NOMO-1 treated with dmso at 0.1 percent for 144 hours (cell line): ENCODE data around the gene SS18.

Experiments
- DNase-seq: peaks from one replicate; lab custom pipeline; 2025; ENCODE audit not compliant: unreplicated experiment; lab: John Stamatoyannopoulos, UW

The SS18 gene

GRCh38 chr18:26003817-26004216 is 86.6 kb downstream of the SS18 start:
- DNase-seq = no peak

DNA sequence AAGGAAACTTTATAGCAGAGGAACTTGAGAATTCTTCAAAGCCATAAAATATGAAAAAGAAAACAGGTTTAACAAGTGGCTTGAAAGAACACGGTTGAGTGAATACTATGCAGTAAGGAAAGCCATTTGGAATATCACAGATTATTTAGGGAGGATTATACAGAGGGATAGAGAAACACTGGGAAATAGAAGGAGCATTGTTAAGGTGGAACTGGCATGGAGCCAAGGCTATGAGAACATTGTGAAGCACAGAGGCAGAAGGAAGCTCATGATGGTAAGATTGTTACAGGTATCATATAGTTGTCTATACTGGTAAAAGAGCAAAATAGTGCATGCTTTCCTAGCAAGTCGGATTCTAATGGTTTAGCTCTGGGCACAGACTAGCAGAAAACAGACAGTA is 87.1 kb downstream of the SS18 start:
- no peak for DNase-seq

DNA sequence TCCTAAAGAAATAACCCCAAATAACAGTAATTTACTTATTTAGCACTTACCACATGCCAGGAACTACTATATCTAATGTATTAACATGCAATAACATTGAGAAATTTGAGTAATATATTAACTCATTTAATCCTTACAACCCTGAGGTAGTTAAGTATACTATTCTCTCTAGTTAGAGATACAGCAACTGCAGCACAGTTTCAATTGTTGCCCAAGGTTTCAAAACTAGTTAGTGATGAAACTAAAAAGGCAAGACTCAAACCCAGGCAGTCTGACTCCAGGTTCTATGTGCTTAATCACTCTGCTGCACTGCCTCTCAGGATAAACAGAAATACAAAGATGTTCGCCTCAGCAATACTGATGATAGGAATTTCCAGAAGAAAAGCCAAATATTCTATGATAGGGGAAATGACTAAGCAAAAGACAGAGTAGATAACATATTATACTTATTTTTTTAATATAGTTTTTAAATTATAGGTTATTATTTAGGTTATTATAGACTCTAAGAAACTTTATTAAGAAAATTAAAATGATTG is 88.0 kb downstream of the SS18 start:
- DNase-seq = no peak

GRCh38 chr18:25998461-25998860 is 92.0 kb downstream of the SS18 start:
- no peak for DNase-seq

- DNase-seq = no peak
These were observed 97.8 kb downstream of the SS18 start for GRCh38 chr18:25992566-25992965.

GRCh38 chr18:25990473-25990872 is 99.9 kb downstream of the SS18 start:
- no peak for DNase-seq

GRCh38 chr18:25985707-25986394 is 104.6 kb downstream of the SS18 start:
- no peak for DNase-seq

DNA sequence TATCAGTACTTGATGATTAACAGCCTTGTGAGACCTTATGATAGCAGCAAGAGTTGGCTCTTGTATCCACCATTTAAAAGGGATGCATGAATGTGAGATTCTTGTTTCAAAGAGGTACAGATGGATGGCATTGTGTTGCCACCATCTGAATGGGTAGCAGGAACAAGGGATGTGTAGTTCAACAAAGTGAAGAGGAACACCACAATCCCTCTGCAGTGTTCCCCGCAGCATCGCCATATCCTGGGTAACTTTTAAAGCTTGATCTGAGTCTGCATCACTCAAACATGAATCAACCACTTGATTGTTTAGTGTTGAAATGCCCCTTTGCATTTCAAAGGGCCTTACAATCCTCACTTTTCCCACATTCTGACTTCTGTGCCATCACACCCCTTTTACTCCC is 106.7 kb downstream of the SS18 start:
- no peak for DNase-seq

DNA sequence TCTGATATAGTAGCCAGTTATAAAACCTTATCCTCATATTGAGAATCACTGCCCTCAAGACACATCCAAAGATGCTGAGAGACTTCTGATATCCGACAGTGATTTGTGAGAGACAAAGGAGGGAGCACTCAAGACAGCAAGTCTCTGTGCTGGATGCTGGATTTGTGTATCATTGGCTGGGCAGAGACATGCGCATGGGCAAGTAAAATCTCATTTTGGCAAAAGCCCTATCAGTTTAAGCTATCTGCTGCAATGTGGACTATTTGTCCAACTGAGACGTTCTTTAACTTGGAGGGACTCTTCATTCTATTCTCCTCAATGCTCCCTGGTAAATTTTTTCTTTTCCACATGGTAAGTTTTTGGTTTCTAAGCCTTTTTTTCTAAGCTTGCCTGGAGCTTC is 107.5 kb downstream of the SS18 start:
- DNase-seq = no peak

DNA sequence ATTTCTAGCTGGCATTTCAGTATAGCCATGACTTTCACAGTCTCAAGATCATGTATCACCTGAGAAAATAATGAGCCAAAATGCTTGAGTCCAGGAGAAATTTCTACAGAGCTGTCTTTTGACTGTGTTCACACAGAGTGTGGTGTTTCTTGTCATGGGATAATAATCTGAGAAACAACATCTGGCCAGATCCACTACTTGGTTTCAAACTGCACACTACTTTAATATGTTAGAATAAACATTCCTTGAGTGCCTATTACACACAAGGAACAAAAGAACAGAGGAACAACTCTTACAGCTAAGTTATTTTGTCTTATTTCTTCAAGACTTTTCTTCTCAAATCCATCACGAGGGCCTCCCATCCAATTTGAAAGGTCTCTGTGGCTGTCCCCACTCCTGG is 108.3 kb downstream of the SS18 start:
- no peak for DNase-seq

- DNase-seq = no peak
These were observed 110.9 kb downstream of the SS18 start for GRCh38 chr18:25979369-25980040.

- no peak for DNase-seq
These were observed 113.9 kb downstream of the SS18 start for GRCh38 chr18:25976554-25976953.

- DNase-seq = no peak
These were observed 115.8 kb downstream of the SS18 start for GRCh38 chr18:25974630-25975077.
